Measurements from ENCODE around the gene ST3GAL2.
A peak's percentile ranks its signal among the peaks of the same experiment; 100 is the strongest.

Gene ST3GAL2

GRCh38 chr16:70396246-70396904 is 42.5 kb downstream of the ST3GAL2 start:
- no peak for TF ChIP-seq CTCF (IDR thresholded peaks at IDR 0.05; ENCODE audit: insufficient read depth, low read depth, low read length, missing control alignments)
- no peak overlapping the region for H3K4me3 ChIP-seq (ENCODE audit: low read length)
- peak; percentile 52 for DNase-seq (ENCODE audit: low read depth)

GRCh38 chr16:70395345-70395901 is 43.5 kb downstream of the ST3GAL2 start:
- DNase-seq (ENCODE audit: low read depth) = peak; percentile 51
- peak; percentile 49 for TF ChIP-seq CTCF (IDR thresholded peaks at IDR 0.05; ENCODE audit: insufficient read depth, low read depth, low read length, missing control alignments)

GRCh38 chr16:70394853-70395252 is 44.0 kb downstream of the ST3GAL2 start:
- no peak for DNase-seq (ENCODE audit: low read depth)

More at GRCh38 chr16:70395345-70395901, 43.5 kb downstream of the ST3GAL2 start:
- no peak overlapping the region for H3K4me3 ChIP-seq (ENCODE audit: low read length)

GRCh38 chr16:70393662-70394061 is 45.2 kb downstream of the ST3GAL2 start:
- no peak overlapping the region for H3K4me3 ChIP-seq (ENCODE audit: low read length)
- DNase-seq (ENCODE audit: low read depth) = no peak
- no peak for TF ChIP-seq CTCF (IDR thresholded peaks at IDR 0.05; ENCODE audit: insufficient read depth, low read depth, low read length, missing control alignments)

More at GRCh38 chr16:70394853-70395252, 44.0 kb downstream of the ST3GAL2 start:
- no peak overlapping the region for H3K4me3 ChIP-seq (ENCODE audit: low read length)
- no peak for TF ChIP-seq CTCF (IDR thresholded peaks at IDR 0.05; ENCODE audit: insufficient read depth, low read depth, low read length, missing control alignments)

GRCh38 chr16:70392606-70393005 is 46.3 kb downstream of the ST3GAL2 start:
- DNase-seq (ENCODE audit: low read depth) = no peak
- H3K4me3 ChIP-seq (ENCODE audit: low read length) = no peak overlapping the region
- no peak for TF ChIP-seq CTCF (IDR thresholded peaks at IDR 0.05; ENCODE audit: insufficient read depth, low read depth, low read length, missing control alignments)

- no peak for TF ChIP-seq CTCF (IDR thresholded peaks at IDR 0.05; ENCODE audit: insufficient read depth, low read depth, low read length, missing control alignments)
- H3K4me3 ChIP-seq (ENCODE audit: low read length) = no peak overlapping the region
- DNase-seq (ENCODE audit: low read depth) = peak; percentile 73
These were observed 46.9 kb downstream of the ST3GAL2 start for GRCh38 chr16:70391881-70392481.
